HG03460 (cell line): Measurements from ENCODE around the gene PTGR1.
"Not testable (repeated sequence)": the region's sequence is repeated elsewhere in the genome, so short reads cannot be mapped to it uniquely, and the experiment has no call there.

Experiments
- ATAC-seq: cut with Tn5 transposase; IDR thresholded peaks from one replicate; pipeline ENCODE4 v1.9.1; 2021; ENCODE audit not compliant: unreplicated experiment

Gene PTGR1

DNA sequence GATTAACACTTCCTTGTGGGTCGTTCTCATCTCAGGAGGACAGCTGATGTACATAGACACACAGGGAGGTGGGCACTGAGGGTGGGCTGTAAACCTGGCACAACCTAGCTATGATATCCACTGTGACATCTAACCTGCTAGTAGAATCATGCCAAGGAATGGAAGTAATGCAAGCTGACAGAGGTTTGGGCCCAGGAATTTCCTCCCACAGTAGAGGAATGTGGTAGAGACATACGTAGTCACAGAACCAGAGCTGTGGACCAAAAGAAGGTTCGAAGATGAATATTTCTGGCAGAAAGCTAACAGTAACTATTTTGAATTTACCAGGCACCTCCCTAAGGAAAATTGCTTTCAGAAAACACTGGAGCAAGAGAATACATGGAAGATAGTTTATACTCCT is 16.5 kb upstream of the PTGR1 start:
- no peak for ATAC-seq

DNA sequence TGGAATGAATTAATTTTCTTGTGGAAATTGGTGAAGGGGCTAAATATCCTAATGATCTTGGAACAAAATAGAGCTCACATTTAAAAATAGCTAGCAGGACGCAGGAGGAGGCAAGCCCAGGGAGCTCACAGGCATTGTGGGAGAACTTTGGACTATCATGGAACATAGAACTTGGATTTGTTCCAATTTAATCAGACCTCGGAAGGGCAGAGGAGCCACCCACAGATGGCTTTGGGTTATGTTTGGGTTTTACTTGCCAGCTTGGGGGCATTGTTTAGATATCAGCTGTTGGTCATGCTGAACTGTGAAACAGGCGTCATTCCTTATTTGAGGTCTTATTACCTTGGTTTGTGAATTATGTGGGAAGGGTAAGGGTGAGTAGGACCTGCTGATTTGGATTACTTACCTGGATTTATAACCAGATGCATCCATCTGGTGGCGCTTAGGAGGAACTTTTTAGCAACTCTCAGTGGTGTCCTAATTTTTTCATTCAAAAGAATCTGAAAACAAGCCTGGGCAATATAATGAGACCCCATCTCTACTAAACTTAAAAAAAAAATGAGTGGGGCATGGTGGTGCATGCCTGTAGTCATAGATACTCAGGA is 14.1 kb upstream of the PTGR1 start:
- ATAC-seq: no peak

GRCh38 chr9:111610845-111611244 is 11.4 kb upstream of the PTGR1 start:
- no peak for ATAC-seq

GRCh38 chr9:111610149-111610548 is 10.7 kb upstream of the PTGR1 start:
- ATAC-seq: no peak

DNA sequence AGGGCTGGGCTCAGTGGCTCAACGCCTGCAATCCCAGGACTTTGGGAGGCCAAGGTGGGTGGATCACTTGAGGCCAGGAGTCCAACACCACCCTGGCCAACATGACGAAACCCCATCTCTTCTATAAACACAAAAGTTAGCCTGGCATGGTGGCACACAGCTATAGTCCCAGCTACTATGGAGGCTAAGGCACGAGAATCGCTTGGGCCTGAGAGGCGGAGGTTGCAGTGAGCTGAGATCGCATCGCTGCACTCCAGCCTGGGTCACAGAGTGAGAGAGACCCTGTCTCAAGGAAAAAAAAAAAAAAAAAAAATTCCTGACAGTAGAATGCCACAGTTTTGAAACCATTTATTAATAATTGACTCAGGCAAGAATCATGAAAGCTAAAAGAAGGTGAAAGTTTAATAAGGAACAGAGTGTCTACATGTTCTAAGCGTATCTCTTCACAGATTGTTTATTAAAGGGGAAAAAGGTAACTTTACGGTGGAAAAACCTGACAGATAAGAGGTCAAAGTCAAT is 5.7 kb upstream of the PTGR1 start:
- ATAC-seq: no peak

GRCh38 chr9:111604054-111604615 is 4.7 kb upstream of the PTGR1 start:
- ATAC-seq: no peak

DNA sequence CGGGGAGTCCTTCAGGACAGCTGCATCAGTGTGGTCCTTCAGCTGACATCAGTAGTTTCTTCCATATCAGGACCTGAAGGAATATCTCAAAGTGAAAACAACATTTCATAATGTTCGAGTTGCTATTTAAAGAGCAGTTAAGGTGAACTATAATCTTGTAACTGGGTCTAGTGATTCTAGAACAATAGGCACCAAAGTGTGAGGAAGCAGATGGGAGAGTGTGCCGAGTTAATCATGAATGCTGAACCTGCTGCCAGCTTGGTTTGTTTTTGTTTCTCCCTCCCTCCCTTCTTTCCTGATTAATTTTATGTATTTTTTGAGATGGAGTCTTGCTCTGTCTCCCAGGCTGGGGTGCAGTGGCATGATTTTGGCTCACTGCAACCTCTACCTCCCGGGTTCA is 3.6 kb upstream of the PTGR1 start:
- no peak for ATAC-seq

DNA sequence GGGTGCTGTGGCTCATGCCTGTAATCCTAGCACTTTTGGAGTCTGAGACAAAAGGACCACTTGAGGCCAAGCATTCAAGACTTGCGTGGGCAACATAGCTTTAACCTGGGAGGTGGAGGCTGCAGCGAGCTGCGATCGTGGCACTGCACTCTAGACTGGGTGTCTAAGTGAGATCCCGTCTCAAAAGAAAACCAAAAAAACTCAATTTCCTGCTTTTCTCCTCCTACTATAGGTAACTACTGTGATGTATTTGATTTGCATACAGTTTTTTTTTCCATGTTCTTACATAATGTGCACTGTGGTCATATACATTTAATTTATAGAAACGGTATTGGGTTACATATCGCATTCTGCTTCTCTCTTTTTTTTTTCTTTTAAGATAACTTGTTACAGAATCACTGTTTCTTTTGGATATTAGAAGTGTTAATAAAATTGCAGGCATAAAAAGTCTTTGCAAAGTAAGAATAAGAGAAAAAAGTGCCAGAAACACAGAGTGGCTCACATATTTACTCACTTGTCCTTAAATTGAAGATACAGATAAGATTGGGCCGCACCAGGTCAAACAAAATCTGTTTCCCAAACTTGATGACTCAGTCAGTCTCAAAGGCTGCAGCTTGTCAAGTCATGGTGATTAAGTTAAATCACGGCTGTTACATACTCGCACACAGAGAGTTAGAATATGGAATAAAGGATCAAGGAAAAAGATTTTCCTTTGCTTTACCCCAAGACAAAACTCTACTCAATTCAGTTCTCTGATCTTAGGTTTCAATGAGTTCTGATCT is 2.0 kb upstream of the PTGR1 start:
- no peak for ATAC-seq

DNA sequence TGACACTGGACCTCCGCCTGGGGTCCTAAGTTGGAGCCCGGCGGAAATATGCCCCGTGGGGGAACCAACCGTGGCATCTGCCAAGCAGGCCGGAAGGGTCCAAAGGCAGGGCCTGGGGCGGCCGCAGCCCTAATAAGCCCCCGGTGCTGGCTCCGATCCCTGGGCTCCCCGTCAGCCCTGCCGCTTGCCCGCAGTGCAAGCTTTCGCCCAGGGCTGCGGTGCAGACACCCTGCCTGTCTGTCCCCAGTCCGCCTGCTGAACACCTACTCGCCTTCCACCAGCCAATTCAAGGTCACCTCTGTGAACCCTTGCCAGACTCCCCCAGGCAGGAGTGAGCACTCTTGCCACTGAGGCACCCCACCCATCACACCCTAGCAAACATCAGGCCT is 502 bp upstream of the PTGR1 start:
- no peak for ATAC-seq

DNA sequence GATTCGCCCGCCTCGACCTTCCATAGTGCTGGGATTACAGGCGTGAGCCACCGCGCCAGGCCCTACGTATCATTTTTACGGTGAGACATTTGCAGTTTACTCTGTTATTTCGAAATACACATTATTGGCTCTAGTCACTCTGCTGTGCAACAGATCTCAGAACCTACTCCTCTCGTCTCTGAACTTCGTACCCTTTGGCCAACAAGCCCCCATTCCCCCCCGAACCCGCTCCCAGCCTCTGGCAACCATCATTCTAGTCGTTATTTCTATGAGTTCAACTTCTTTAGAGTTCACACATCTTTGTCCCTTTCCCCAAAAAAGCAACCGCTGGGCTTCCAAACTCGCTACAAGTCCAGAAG is 735 bp downstream of the PTGR1 start:
- no peak for ATAC-seq

DNA sequence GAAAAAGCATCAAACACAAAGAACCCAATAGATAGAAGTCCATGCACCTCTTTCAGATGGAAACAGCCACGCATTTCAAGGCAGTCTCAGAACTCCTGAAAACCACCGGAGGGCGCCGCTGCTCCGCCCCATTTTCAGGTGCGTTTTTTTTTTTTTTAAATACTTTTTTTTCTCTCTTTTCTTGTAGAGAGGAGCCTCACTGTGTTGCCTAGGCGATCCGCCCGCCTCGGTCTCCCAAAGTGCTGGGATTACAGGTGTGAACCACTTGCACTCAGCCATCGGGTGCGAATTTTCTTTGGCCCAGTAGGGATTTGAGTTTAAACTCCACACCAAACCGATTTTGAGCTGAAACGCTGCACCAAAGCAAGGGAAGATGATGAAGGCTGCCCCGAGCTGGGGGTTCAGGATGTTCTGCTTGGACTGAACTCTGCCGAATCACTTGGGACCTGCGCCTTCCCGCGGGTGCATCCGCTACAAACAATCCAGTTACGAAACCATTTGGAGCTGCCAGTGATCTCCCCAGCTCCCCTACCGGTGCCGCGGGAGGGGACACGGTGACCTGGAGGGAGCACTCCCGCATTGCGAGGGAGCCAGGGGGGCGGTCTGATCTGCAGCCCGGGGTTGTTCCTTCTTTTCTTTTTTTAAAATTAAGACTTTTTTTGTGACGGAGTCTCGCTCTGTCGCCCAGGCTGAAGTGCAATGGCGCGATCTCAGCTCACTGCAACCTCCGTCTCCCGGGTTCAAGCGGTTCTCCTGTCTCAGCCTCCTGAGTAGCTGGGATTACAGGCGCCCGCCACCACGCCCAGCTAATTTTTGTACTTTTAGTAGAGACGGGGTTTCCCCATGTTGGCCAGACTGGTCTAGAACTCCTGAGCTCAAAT is 1.4 kb downstream of the PTGR1 start:
- ATAC-seq: peak; percentile 57

- no peak for ATAC-seq
Observed at GRCh38 chr9:111588846-111589245, 10.6 kb downstream of the PTGR1 start.

- ATAC-seq: no peak
Observed at GRCh38 chr9:111586378-111586777, 13.1 kb downstream of the PTGR1 start.

- ATAC-seq: no peak
Observed at GRCh38 chr9:111582888-111583287, 16.6 kb downstream of the PTGR1 start.

DNA sequence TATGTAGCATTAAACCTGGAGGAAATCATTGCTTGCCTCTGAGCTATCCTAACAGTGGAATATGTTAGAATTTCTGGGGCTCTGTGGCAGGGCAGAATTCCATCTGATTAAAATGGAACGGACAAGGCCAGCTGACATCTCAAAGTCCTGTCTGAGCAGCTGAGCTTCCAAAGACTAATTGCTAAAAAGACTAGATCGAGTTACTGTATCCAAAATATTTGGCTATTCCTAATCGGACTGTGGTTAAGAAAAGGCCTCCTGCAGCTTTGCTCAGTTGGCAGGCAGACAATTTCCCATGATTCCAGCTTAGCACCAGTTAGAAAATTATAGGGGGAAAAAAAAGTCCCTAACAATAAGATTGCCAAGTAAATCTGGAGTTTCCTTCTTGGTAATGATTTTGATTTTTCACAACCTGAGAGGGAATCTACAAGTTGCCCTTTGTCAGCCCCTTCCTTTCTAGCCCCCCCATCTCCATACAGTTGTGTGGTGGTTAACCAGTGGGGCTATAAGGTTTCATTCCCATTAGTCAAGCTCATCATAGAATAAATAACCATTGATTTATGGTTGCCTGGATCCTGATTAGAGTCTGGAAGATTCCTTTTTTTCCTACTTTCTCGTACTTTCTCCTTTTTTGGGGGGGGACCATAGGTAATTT is 26.4 kb downstream of the PTGR1 start:
- ATAC-seq: no peak

GRCh38 chr9:111568127-111568526 is 31.3 kb downstream of the PTGR1 start:
- ATAC-seq: not testable (repeated sequence)

DNA sequence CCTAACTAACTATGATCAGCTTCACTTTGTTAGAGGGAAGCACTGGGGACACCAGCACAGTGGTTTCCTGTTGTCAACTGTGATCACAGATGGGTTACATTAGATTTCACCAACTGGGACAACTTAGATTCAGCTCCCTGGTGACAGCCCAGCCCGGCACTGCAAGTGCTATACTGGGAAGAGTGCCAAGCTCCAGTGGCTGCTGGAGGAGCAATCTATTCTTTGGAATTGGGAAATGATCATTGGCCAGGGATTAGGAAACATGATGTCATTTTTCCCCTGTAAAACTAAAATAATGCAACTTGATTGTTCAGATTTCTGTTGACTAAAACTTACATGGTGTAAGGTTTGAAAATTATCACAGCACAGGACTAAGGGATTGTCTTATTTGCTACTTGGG is 33.2 kb downstream of the PTGR1 start:
- ATAC-seq: no peak

GRCh38 chr9:111561165-111561719 is 38.2 kb downstream of the PTGR1 start:
- ATAC-seq: no peak

GRCh38 chr9:111559000-111559610 is 40.3 kb downstream of the PTGR1 start:
- ATAC-seq: no peak

GRCh38 chr9:111555425-111555824 is 44.0 kb downstream of the PTGR1 start:
- not testable (repeated sequence) for ATAC-seq
